Retinal pigment epithelial cell (primary cell): ENCODE data around the gene ICOSLG.

Experiments used
- DNase-seq: peaks from one replicate; pipeline ENCODE4 v3.0.0-alpha.2; 2010; ENCODE audit warnings: low read depth
- H3K4me3 ChIP-seq: 2 replicates; pipeline ENCODE4 v1.5.1; 2011; ENCODE audit warnings: mild to moderate bottlenecking, low read length, control low read depth, moderate library complexity
- TF ChIP-seq, protein P1 (sequence below): conservative IDR thresholded peaks from 2 replicates; pipeline ENCODE4 v1.5.1; 2011; ENCODE audit warnings: low read depth, low read length, control low read depth, inconsistent platforms

ICOSLG gene

DNA sequence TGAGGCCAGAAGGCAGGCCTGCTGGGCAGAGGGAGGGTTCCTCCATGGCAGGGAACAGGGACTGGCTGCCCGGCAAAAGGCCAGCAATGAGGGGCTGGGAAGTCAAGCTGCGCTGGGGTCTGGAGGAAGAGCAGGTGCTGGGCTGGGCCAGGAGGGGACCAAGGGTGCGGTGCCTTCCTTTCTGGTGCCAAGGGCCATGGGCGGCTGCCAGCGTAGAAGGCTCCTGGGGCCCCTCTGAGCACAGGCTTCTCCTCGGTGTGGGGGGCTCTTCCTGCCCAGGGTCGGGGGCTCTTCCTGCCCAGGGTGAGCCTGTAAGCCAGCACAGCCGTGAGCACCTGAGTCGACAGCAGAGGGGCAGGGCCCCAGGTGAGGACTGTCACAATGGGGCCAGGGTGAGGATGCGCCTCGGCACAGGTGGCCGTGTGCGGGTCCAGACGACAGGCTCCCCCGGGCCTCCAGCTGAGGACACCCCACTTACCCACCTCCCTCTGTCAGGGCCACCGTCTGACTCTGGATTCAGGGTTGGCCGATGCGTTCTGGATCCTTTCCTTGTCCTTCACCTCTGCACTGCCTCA, 31.6 kb upstream of the ICOSLG start:
- H3K4me3 ChIP-seq, result no peak overlapping the region
- no peak for DNase-seq
- TF ChIP-seq, protein P1, sequence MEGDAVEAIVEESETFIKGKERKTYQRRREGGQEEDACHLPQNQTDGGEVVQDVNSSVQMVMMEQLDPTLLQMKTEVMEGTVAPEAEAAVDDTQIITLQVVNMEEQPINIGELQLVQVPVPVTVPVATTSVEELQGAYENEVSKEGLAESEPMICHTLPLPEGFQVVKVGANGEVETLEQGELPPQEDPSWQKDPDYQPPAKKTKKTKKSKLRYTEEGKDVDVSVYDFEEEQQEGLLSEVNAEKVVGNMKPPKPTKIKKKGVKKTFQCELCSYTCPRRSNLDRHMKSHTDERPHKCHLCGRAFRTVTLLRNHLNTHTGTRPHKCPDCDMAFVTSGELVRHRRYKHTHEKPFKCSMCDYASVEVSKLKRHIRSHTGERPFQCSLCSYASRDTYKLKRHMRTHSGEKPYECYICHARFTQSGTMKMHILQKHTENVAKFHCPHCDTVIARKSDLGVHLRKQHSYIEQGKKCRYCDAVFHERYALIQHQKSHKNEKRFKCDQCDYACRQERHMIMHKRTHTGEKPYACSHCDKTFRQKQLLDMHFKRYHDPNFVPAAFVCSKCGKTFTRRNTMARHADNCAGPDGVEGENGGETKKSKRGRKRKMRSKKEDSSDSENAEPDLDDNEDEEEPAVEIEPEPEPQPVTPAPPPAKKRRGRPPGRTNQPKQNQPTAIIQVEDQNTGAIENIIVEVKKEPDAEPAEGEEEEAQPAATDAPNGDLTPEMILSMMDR, result no peak

DNA sequence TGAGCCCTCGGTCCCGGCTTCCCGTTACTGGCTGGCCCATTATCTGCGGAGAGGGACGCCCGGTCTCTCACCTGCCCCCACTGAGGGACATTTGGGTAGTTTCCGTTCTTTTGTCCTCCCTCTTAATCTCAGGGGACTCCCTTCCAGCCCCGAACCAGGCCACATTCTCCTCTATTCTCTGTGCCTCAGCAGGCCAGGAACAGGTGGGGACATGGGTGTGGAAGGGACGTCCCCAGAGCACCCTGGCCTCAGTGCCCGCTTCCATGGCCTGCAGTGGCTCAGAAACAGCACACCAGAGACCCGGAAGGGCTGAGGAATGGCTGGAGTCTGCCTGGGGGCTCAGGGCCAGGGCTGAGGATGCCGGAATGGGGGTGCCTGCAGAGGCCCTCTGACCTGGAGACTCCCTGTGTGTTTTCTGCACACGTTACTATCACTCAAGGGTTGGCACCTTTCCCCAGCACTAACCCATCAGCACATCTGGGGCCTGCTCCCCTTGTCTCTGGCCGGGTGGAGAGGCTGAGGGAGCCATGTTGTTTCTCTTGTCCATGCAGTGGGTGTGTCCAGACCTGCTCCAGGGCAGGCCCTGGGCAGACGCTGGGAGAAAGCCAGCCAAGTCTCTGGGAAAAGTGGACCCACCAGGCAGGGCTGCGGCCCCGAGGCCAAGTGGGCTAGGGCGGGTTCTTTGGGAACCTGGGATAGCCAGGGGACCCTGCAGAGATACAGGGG, 31.0 kb upstream of the ICOSLG start:
- TF ChIP-seq, protein P1, result no peak
- DNase-seq, result no peak

DNA sequence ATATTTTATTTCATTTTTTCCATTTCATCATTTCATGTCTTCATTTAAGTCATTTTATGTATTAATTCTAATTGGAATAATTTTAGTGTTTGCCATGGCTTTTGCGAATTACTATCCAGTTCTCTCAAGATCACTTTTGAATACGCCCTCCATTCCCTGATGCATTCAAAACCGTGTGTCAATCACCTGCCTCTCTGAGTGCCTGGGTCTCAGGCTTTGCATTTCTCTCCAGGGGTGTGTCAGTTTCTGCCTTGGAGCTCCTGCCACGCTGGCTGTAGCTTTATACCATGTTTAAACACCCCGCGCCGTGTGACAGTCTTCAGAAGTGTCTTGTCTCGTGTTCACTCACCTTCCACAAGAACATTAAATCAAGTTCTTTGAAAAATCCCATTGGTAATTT, 28.3 kb upstream of the ICOSLG start:
- no peak overlapping the region for H3K4me3 ChIP-seq
- TF ChIP-seq, protein P1, result no peak
- DNase-seq, result no peak

More for the DNA sequence above, 31.0 kb upstream of the ICOSLG start:
- H3K4me3 ChIP-seq, result no peak overlapping the region

DNA sequence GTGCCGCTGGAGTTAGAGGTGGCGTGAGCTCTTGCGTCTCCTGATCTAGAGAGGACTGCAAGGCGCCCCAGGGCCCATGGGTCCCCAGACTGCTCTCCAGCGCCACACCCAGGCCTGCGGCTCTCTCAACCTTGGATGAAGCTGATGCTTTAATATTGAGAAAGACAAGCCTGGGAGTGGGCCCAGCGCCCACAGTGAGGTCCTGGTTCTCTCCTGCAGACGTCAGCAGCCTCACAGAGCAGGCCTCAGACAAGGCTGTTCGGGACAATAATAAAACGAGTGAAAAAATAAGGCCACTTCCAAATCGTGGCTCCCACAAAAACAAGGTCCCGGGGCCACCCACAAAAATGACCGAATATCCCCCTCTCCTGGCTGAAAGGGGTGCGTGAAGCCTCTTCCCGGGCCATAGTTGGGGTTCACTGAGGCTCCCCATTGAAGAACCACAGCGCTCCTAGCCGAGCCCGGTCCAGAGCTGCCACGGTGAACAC, 27.0 kb upstream of the ICOSLG start:
- TF ChIP-seq, protein P1, result no peak
- no peak for DNase-seq
- H3K4me3 ChIP-seq, result no peak overlapping the region

DNA sequence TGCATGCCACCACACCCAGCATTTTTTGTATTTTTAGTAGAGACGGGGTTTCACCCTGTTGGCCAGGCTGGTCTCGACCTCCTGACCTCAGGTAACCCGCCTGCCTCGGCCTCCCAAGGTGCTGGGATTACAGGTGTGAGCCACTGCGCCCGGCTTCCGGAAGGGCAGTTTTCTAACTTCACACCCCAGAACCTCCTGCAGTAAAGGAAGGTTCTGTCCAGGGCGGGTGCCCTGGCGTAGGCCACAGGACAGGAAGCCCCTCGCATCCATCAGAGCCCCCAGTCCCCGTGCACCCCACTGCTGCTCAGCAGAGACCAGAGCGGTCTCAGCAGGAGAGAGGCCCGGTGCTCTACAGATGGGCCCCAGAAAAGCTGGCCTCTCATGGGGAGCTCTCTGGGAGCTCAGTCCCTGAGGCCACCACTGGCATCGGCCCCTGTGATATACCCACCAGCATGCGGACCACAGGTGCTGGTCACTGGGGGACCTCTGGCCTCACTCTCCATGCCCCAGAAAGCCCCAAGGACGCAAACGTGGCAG, 25.1 kb upstream of the ICOSLG start:
- H3K4me3 ChIP-seq, result no peak overlapping the region
- TF ChIP-seq, protein P1, result no peak
- no peak for DNase-seq

DNA sequence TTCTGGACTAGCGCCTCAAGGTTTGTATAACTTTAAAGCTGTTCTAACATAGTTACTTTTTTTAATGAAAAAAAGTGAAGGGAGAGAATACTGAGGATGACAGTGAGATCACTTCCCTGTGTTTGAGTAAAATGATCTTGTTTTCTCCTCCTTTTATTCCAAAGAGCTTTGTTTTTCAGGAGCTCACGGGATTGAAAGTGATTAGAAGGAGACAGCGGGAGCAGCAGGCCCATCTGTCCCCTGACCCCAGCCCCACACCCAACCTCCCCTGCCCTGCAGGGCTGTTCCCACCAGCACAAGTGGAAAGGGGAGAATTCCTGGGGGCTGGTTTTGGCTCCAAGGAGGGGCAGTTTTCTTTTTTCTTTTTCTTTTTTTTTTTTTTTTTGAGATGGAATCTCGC, 23.0 kb upstream of the ICOSLG start:
- no peak overlapping the region for H3K4me3 ChIP-seq
- DNase-seq, result no peak
- TF ChIP-seq, protein P1, result no peak
